Measurements from ENCODE around the gene MRTFA. TPM values are rescaled to one million over a fixed set of nuclear protein-coding genes. Genes with fewer than 3 reads are reported as not detected.
A peak's percentile ranks its signal among the peaks of the same experiment; 100 is the strongest.

MRTFA gene
- total and polyA plus RNA-seq, 9 of the 15 experiments (the other 6 are each of a cell fraction or from before 2014, with no cell fraction given): 0.84 to 21.1 (median 3.7) TPM

- H3K27me3 ChIP-seq (ENCODE audit: control insufficient read depth in 2 of 2, insufficient read depth in 2 of 2, low read length in 2 of 2): no peaks in the 10 kb centered on the region
- H3K36me3 ChIP-seq (ENCODE audit: control insufficient read depth, insufficient read depth, low read length): peaks cover 69% of the 10 kb centered on the region
- TF ChIP-seq ZNF133 (CRISPR knock-in tag; IDR thresholded peaks at IDR 0.05): no peak
- peak; percentile 57 for TF ChIP-seq RBM22 (IDR thresholded peaks at IDR 0.05; ENCODE audit: low read depth, low read length, poor library complexity, severe bottlenecking)
- no peak for TF ChIP-seq ZNF165 (CRISPR knock-in tag; IDR thresholded peaks at IDR 0.05; ENCODE audit: borderline replicate concordance)
- TF ChIP-seq GTF2E2 (tag; IDR thresholded peaks at IDR 0.05): no peak
- TF ChIP-seq SRF (CRISPR knock-in tag; IDR thresholded peaks at IDR 0.05): no peak
- H3K9ac ChIP-seq (ENCODE audit: insufficient read depth in 1 of 2, low read depth in 2 of 2, low read length in 2 of 2): no peak overlapping the region
- no peak for ATAC-seq
- no peaks in the 10 kb centered on the region; a peak in 1 of 5 replicates for H3K4me1 ChIP-seq (replicated peaks in 1 of 2; ENCODE audit: control insufficient read depth in 2 of 2, insufficient read depth in 2 of 2, low read length in 2 of 2)
- no peaks in the 10 kb centered on the region for H4K20me1 ChIP-seq (replicated peaks; ENCODE audit: control insufficient read depth, insufficient read depth, low read length)
- no peaks in the 10 kb centered on the region for H3K79me2 ChIP-seq (ENCODE audit: control insufficient read depth, insufficient read depth, low read length)
- 91% methylated on average over 16 of the region's 32 CpGs for WGBS (ENCODE audit: insufficient coverage, low coverage, missing lambda C conversion rate)
- no peak for FAIRE-seq
- H3K9me1 ChIP-seq (ENCODE audit: control insufficient read depth, insufficient read depth, low read length): no peaks in the 10 kb centered on the region
- H3K9me3 ChIP-seq (replicated peaks; ENCODE audit: control insufficient read depth, insufficient read depth, low read depth, low read length): no peaks in the 10 kb centered on the region
- in situ Hi-C loops (cut with MboI): no loop called here
- intact Hi-C loops (cut with micrococcal nuclease): no loop called here
- H3K27ac ChIP-seq (ENCODE audit: extremely low read depth, low read depth, low read length): no peak overlapping the region
- ChIA-PET POLR2A (interaction anchor here (0.6 to 1.0 kb wide), 2 partner anchors 20 to 217 kb away, joined by 3 to 6 read pairs; no protein-coding TSS in a partner anchor), CTCF (ENCODE audit: low intra/inter-chr PET ratio) (interaction anchor here (0.6 kb wide), 1 partner anchor 313 kb away, joined by 3 read pairs; no protein-coding TSS in a partner anchor)
- no TSS peak for BruUV-seq (replicated peaks)
- no peak overlapping the region for H3K4me2 ChIP-seq (ENCODE audit: insufficient read depth, low read length)
- no peak for DNase-seq (ENCODE audit: extremely low read depth in 1 of 4, low spot score in 3 of 4)
- H3K4me3 ChIP-seq: no peak overlapping the region
- H2AFZ ChIP-seq (ENCODE audit: low read depth, low read length): no peak overlapping the region
Measured at GRCh38 chr22:40407831-40408717, 228.4 kb downstream of the MRTFA start.
